ENCODE data around the gene HPSE2.
"Not testable (repeated sequence)": the region's sequence is repeated elsewhere in the genome, so short reads cannot be mapped to it uniquely, and the experiment has no call there.

The HPSE2 gene

GRCh38 chr10:98556061-98556460 is 679.6 kb downstream of the HPSE2 start:
- DNase-seq (ENCODE audit: low read depth), result peak; percentile 54

GRCh38 chr10:98555021-98555619 is 680.5 kb downstream of the HPSE2 start:
- no peak for DNase-seq (ENCODE audit: low read depth)

- DNase-seq (ENCODE audit: low read depth), result not testable (repeated sequence)
Observed at GRCh38 chr10:98541561-98541960, 694.1 kb downstream of the HPSE2 start.

GRCh38 chr10:98539578-98539977 is 696.1 kb downstream of the HPSE2 start:
- no peak for DNase-seq (ENCODE audit: low read depth)

GRCh38 chr10:98538472-98538871 is 697.2 kb downstream of the HPSE2 start:
- no peak for DNase-seq (ENCODE audit: low read depth)

- no peak for DNase-seq (ENCODE audit: low read depth)
Observed at GRCh38 chr10:98536551-98536950, 699.1 kb downstream of the HPSE2 start.

GRCh38 chr10:98533746-98534445 is 701.8 kb downstream of the HPSE2 start:
- no peak for DNase-seq (ENCODE audit: low read depth)

GRCh38 chr10:98533241-98533640 is 702.4 kb downstream of the HPSE2 start:
- no peak for DNase-seq (ENCODE audit: low read depth)

- no peak for DNase-seq (ENCODE audit: low read depth)
Observed at GRCh38 chr10:98528805-98529183, 706.9 kb downstream of the HPSE2 start.

- no peak for DNase-seq (ENCODE audit: low read depth)
Observed at GRCh38 chr10:98528166-98528804, 707.4 kb downstream of the HPSE2 start.

- no peak for DNase-seq (ENCODE audit: low read depth)
Observed at GRCh38 chr10:98525969-98526368, 709.7 kb downstream of the HPSE2 start.

- no peak for DNase-seq (ENCODE audit: low read depth)
Observed at GRCh38 chr10:98524124-98524523, 711.5 kb downstream of the HPSE2 start.

GRCh38 chr10:98519841-98520240 is 715.8 kb downstream of the HPSE2 start:
- DNase-seq (ENCODE audit: low read depth), result no peak

- no peak for DNase-seq (ENCODE audit: low read depth)
Observed at GRCh38 chr10:98517672-98518071, 718.0 kb downstream of the HPSE2 start.

GRCh38 chr10:98516352-98516751 is 719.3 kb downstream of the HPSE2 start:
- DNase-seq (ENCODE audit: low read depth), result no peak

GRCh38 chr10:98513704-98514103 is 721.9 kb downstream of the HPSE2 start:
- no peak for DNase-seq (ENCODE audit: low read depth)

- no peak for DNase-seq (ENCODE audit: low read depth)
Observed at GRCh38 chr10:98511876-98512275, 723.8 kb downstream of the HPSE2 start.

GRCh38 chr10:98510412-98510995 is 725.1 kb downstream of the HPSE2 start:
- DNase-seq (ENCODE audit: low read depth), result no peak

GRCh38 chr10:98509745-98510144 is 725.9 kb downstream of the HPSE2 start:
- DNase-seq (ENCODE audit: low read depth), result no peak

GRCh38 chr10:98502535-98502934 is 733.1 kb downstream of the HPSE2 start:
- not testable (repeated sequence) for DNase-seq (ENCODE audit: low read depth)

GRCh38 chr10:98492763-98493162 is 742.9 kb downstream of the HPSE2 start:
- no peak for DNase-seq (ENCODE audit: low read depth)

GRCh38 chr10:98489561-98490481 is 745.8 kb downstream of the HPSE2 start:
- no peak for DNase-seq (ENCODE audit: low read depth)
